D341Med (cell line): ENCODE measurements around the gene FOXF1.

Experiments used
- DNase-seq: peaks from one replicate; pipeline ENCODE4 v3.0.0; 2012; ENCODE audit warnings: low spot score

FOXF1 gene

GRCh38 chr16:86505185-86505898 is 5.0 kb upstream of the FOXF1 start:
- DNase-seq = no peak

GRCh38 chr16:86505899-86506864 is 4.1 kb upstream of the FOXF1 start:
- no peak for DNase-seq

GRCh38 chr16:86507173-86508027 is 2.9 kb upstream of the FOXF1 start:
- DNase-seq = no peak

- DNase-seq = no peak
Observed at GRCh38 chr16:86508028-86508946, 2.0 kb upstream of the FOXF1 start.

- peak; percentile 54 for DNase-seq
Observed at GRCh38 chr16:86508947-86509758, 1.2 kb upstream of the FOXF1 start.

- peak; percentile 60 for DNase-seq
Observed at GRCh38 chr16:86509759-86510464, 415 bp upstream of the FOXF1 start.

- no peak for DNase-seq
Observed at GRCh38 chr16:86511317-86512161, 1.2 kb downstream of the FOXF1 start.

- DNase-seq = no peak
Observed at GRCh38 chr16:86512301-86512859, 2.1 kb downstream of the FOXF1 start.

GRCh38 chr16:86512860-86513470 is 2.6 kb downstream of the FOXF1 start:
- DNase-seq = no peak

- no peak for DNase-seq
Observed at GRCh38 chr16:86513471-86514277, 3.3 kb downstream of the FOXF1 start.

GRCh38 chr16:86514481-86515376 is 4.4 kb downstream of the FOXF1 start:
- DNase-seq = no peak

- DNase-seq = no peak
Observed at GRCh38 chr16:86515413-86515776, 5.1 kb downstream of the FOXF1 start.

GRCh38 chr16:86515777-86516622 is 5.7 kb downstream of the FOXF1 start:
- DNase-seq = no peak

GRCh38 chr16:86516623-86517003 is 6.3 kb downstream of the FOXF1 start:
- no peak for DNase-seq

GRCh38 chr16:86517033-86517432 is 6.7 kb downstream of the FOXF1 start:
- DNase-seq = no peak
